Measurements from ENCODE around the gene FOXN1.

- TF ChIP-seq POLR2A (IDR thresholded peaks at IDR 0.05) = no peak
- TF ChIP-seq CTCF (IDR thresholded peaks at IDR 0.05) = no peak
Observed at GRCh38 chr17:28582513-28582912, 76.4 kb downstream of the FOXN1 start.

All from transverse colon (tissue), 3 donors.